Activated CD4-positive, alpha-beta T cell treated with anti-CD3 and anti-CD28 coated beads, Interleukin-2, amount 10 ng/mL, durations not matched to agents 7 days and 5 days (primary cell): ENCODE data around the gene COTL1. TPM values are rescaled to one million over a fixed set of nuclear protein-coding genes. Genes with fewer than 3 reads are reported as not detected.

Experiments
- total RNA-seq, 2 experiments: library from RNA; stranded (reverse); gene quantifications; one replicate each; pipeline ENCODE4 v1.2.3, GENCODE V29; 2021

Gene COTL1
- total RNA-seq, 2 experiments from 2014 or later, result 780 to 845 TPM

Other genes with a start within 250 kb of the COTL1 start
- not detected for gene ATP2C2, start 249.5 kb downstream of the COTL1 start, total RNA-seq
- gene MEAK7, start 113.4 kb downstream of the COTL1 start, total RNA-seq, result 1 to 10 TPM; 8.8 to 10.0 TPM
- gene KLHL36, start 30.4 kb upstream of the COTL1 start, total RNA-seq, result 10 to 100 TPM; 37.5 to 46.2 TPM
- gene USP10, start 81.9 kb upstream of the COTL1 start, total RNA-seq, result 10 to 100 TPM; 86.5 to 99.0 TPM
- gene CRISPLD2, start 201.9 kb upstream of the COTL1 start, total RNA-seq, result under 1 TPM; 0.25 to 0.27 TPM